Activated effector memory CD4-positive, alpha-beta T cell treated with anti-CD3 and anti-CD28 coated beads, Interleukin-2, amount 50 U/mL, for 16 hours (primary cell): Measurements from ENCODE around the gene OOEP.

Source experiments
- DNase-seq: peaks from one replicate; pipeline ENCODE4 v3.0.0-alpha.2; 2020

OOEP gene

GRCh38 chr6:73364121-73364520 lies 5.6 kb downstream of the OOEP start:
- DNase-seq = no peak

DNA sequence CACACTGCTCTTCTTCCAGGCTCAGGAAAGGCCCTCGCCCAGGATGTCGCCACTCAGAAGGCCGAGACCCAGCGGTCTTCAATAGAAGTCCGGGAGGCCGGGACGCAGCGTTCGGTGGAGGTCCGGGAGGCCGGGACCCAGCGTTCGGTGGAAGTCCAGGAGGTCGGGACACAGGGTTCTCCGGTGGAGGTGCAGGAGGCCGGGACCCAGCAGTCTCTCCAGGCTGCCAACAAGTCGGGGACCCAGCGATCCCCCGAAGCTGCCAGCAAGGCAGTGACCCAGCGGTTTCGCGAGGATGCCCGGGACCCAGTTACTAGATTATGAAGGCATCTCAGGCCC lies 6.2 kb downstream of the OOEP start:
- DNase-seq = no peak

DNA sequence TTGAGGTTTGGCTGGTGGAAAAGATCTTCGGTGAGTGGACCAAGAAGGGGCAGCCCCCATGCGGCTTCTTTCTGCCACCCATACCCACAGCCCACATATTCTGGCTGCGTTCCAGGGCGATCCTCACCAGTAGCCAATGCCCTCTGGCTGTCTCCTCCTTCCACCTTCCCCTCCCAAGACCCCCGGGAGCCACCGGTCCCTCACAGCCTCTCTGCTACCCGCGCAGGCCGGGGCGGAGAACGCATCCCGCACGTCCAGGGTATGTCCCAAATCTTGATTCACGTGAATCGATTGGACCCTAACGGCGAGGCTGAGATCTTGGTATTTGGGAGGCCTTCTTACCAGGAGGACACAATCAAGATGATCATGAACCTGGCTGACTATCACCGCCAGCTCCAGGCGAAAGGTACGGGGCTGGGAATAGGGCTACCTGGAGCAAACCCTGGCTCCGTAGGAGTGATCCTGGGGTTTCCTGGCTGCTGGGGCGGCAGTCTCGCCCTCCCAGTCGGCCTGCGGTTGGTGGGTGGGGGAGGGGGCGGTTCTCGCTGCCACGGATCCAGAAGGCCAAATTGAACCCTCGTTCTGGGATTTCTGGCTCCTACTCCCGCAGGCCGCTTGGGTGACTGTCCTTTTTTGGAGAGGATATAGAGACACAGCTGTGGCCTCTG lies 6.7 kb downstream of the OOEP start:
- no peak for DNase-seq

DNA sequence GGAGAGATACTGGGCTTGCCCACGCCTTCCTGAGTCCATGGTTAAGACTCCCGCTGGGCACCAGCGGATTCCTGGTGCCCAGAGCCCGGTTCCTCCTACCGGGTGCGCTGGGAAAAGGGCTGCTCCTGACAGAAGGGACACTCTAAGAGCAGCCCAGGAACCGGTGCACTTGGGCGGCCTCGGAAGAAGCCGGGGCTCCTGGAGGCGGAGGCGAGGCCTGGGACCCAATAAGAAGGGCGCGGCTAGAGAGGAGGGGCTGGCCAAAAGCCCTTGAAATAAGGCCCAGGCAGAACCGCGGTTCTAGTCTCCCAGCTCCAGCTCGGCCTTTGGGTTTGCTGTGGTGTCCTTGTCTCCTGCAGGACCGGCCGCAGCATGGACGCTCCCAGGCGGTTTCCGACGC lies 7.3 kb downstream of the OOEP start, which contains the start of gene KHDC3L:
Gene KHDC3L (plus strand): TSS at position 301 of the 400 bp plus-strand sequence. CDS start 72 bp downstream, at position 373.
- DNase-seq = no peak

DNA sequence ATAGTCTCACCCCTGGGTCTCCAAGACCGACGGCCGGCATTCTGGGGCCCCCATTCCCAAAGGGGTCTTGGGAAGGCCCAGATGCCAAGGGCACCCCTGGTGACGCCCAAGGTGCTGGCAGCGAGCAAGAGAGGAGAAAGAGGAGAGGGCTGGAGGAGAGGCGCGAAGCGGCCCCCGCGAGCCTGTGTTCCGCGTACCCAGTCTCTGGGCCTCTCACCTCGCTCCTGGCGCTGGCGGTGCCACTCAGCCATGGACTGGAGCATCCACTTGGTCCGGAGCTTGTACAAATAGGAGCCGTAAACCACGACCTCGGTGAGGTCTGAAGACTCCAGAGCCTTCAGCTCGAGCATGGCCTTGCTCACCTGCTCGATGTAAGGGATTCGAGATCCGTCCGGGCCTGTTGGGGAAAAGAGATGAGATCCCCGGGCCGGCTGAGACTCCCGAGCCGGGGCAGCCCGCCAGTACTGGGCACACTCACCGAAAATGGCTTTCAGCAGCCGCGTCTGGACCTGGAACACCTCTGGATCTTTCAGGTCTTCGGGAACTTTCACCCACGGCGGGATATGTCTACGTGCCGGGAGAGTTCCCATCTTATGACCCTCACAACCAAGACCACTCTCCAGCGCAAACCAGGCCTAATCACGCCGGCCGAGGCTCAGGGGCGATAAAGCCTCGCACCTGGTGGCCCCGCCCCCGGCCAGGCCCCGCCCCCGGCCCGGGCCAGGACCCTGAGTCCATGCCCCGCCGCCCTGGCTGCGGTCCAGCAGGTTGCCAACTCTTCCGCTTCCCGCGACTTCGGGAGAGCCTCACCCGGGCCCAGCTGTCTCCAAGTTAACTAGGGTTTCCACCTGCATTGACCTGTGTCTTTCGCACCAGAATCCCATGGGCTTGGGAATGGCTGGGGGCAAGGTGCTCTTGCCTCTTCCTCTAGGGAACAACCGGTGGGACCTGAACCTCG lies 15.8 kb downstream of the OOEP start, which contains the start of gene DPPA5:
Gene DPPA5 (minus strand): TSS at position 641 of the 958 bp plus-strand sequence. CDS start 51 bp downstream, at position 590.
- no peak for DNase-seq

GRCh38 chr6:73349311-73349710 lies 20.4 kb downstream of the OOEP start:
- DNase-seq = no peak

DNA sequence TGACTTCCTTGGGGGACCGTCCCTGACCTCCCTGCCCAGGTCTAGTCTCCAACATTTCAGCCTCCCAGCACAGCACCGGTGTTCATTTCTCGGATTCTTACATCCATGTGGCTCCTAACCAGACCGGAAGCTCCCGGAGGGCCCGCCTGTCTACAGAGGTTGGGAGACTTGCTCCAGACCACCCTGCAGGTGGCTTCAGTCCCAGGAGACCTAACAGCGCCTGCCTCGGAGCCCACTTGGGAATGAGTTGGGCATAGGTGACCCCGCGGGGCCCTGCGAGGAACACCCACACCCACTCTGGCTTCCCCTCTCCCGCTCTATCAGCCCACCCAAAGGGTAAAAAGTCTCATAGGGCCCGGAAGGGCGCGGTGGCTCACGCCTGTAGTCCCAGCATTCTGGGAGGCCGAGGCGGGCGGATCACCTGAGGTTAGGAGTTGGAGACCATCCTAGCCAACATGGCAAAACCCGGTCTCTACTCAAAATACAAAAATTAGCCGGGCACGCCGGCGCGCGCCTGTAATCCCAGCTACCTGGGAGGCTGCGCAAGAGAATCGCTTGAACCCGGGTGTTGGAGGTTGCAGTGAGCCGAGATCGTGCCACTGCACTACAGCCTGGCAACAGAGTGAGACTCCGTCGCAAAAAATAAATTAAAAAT lies 21.0 kb downstream of the OOEP start:
- no peak for DNase-seq

GRCh38 chr6:73343164-73343563 lies 26.5 kb downstream of the OOEP start:
- no peak for DNase-seq

DNA sequence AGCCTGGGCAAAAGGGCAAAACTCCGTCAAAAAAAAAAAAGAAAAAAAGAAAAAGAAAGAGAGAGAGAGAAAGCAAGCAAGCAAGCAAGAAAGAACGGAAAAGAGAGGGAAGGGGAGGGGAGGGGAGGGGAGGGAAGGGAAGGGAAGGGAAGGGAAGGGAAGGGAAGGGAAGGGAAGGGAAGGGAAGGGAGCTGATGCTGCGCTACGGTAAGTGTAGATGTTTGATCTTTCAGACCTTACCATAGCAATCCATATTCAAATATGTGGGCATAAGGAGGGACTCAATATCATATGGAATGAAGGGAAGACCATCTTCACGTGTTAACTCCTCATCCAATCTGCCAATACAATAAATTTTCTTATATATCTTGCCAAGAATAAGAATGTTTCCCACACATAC lies 27.5 kb downstream of the OOEP start:
- no peak for DNase-seq

DNA sequence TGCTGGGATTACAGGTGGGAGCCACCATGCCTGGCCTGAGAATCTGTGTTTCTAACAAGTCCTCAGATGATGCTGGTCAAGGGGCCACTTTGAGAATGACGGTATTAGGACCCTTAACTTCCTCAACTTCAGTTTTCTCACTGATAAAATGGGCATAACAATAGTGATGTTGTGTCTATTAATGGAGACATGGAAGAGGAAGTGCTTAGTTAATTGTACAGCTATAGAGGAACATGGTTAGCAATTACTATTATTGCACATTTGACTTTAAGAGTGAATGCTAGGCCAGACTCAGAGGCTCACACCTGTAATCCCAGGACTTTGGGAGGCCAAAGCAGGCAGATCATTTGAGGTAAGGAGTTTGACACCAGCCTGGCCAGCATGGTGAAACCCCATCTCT lies 28.4 kb downstream of the OOEP start:
- no peak for DNase-seq

- no peak for DNase-seq
These were observed 29.6 kb downstream of the OOEP start for GRCh38 chr6:73340048-73340447.

- no peak for DNase-seq
These were observed 30.4 kb downstream of the OOEP start for GRCh38 chr6:73339340-73339739.

DNA sequence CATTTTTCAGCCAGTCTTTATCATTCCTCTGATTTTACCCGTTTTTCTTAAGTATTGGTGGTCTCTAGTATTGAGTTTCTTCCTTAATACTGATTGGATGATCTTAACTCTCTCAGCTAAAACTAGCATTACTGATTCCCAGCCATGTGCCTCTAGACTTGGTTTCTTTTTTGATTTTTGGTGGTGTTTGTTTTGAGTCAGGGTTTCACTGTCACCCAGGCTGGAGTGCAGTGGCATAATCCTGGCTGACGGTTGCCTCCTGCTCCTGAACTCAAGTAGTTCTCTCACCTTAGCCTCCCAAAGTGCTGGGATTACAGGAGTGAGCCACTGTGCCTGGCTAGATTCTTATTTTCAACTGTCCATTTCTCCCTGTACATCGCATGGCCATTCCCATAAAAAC lies 40.5 kb downstream of the OOEP start:
- DNase-seq = no peak

GRCh38 chr6:73328790-73329189 lies 40.9 kb downstream of the OOEP start:
- DNase-seq = no peak

GRCh38 chr6:73325656-73326055 lies 44.0 kb downstream of the OOEP start:
- DNase-seq = no peak

DNA sequence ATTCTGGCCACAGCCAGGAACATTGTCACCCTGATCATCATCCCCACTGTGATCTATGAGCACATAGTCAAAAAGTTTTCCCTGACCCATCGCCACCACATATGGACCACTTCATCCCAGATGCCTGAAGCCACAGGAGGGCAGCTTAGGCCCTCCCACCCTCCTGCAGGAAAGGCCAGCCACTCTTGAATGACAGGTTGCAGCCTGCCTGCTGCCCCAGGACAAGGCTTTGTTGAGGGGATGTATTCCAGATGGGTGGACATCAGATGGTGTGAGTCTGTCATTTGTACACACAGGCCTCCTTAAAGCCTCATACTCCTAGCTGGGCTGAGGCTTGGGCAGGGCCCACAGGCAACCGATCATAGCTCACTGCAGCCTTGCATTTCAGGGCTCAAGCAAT lies 46.4 kb downstream of the OOEP start:
- no peak for DNase-seq
